GM18520 (cell line): ENCODE data around the gene RELN.

Experiments
- ATAC-seq: cut with Tn5 transposase; IDR thresholded peaks from one replicate; pipeline ENCODE4 v1.9.1; 2021; ENCODE audit not compliant: unreplicated experiment

Gene RELN

DNA sequence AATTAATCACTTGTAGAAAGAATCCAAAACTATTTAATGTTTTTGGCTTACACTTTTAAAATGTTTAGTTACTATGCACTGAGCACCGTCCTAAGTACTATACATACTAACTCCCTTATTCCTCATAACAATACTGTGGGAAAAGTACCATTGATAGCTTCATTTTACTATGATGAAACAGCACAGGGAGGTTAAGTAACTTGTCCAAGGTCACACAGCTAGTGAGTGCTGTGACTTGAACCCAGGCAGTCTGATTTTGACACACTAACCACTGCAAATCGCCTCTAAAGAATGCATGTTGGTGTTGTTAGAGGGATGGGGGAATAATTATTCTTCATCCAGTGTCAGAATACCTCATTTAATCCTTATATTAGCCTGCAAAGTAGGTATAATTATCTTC is 1.9 kb upstream of the RELN start:
- no peak for ATAC-seq

DNA sequence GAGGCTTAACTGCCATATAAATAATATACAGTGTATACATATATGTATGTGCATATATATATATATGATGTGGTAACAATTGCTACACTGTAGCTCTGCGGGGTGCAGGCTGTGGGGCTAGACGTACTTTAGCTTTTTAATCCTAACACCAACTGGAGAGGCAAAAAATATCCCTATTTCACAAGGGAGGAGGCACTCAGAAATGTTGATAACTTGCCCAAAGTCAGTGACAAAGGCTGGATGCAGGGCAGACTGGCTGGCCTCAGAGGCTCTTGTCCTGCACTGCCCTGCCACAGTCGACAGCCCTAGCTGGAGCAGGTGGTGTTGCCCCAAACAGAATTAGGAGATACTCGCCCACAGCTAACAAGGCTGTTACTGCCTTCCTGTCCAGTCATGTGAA is 1.5 kb upstream of the RELN start:
- ATAC-seq, result no peak

DNA sequence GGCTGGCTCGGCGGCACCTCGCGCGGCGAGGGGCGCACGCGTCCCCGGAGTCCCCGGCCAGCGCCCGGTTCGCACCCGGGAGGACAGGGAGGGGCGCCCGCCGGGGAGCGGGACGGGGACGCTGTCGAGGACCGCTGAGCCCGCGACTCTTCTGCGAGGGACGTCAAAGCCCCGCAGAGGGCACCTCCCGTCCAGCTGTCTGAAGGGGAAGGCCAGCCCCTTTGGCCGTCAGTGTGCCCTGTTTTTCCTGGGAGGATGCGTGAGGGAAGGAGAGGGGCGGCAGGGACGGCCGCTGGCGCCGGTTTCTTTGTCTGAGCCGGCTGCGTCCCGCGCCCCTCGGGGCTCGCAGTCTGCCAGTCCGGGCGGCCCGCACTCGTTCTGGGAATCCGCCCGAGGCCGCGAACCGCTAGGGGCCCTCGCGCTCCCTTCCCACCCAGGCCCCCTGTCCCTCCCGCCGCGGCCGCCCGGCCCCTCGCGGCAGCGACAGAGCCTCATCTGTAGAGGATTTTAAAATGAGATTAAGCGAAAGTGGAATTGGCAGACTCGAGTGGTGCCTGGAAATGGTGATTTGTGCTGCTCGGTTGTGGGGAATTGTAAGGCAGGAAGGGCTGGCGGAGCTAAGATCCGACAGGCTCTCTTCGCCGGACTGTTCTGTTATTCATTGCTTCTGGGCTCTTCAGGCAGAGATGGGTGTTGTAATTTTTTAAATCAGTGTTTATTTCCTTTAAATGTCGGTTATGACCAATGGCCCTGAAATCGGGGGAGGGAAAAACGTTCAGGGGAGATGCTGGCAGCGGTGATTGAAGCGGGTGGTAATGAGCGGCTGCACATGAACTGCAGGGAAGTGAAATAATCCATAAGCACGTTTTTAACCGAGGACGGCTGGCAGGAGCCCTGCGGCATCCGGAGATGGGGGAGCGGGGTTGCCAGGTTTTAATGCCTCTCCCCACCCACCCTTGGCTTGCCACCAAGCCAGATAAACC is 618 bp upstream of the RELN start:
- no peak for ATAC-seq

DNA sequence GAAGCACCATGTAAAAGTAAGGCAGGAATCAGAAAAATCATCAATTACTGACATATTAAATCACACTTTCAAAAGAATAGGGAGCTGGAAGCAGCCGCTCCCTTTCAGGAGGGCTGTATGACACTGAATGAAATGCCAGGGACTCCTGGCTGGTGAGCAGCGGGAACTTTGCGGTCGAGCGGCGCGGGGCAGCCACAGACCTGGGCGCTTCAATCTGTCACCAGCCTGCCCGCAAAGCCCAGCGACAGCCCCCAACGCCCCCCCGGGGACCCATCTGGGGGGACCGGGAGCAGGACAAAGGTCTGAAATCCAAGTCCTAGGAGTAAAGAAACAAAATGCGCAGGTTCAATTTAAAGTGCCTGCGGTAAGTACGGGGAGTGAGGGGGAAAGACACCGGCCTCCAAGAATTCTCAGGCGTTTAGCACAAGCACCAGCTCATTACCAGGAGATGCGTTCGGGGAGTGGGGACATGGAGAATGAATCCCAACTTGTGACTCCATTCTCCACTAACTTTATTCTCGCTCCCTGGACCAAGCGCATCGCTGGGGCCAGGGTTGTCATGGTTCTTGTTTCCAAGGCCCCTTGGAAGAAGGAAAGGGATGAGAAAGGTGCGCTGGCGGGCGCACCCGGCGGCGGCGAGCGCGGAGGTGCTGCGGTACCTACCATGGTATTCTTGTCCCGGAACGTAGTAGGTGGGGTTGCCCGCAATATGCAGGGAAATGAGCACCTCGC is 824 bp downstream of the RELN start:
- ATAC-seq, result no peak

DNA sequence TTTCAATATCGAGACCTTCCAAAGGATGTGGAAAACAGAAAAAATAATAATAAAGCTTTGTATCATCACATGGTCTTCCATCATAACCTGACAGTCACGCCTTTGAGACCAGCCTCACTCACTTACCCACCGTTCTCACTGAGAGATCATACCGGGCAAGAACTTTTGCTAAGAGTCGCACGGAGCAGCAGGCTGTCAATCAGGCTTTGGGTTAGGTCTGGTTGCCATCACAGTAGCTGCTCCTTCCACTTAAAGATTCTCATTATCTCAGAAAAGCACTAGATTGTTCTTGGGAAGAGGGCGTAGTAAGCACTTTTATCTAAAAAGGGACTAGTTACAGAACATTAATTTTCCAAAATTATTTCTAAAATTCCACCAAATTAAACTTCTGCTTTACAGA is 2.0 kb downstream of the RELN start:
- no peak for ATAC-seq

DNA sequence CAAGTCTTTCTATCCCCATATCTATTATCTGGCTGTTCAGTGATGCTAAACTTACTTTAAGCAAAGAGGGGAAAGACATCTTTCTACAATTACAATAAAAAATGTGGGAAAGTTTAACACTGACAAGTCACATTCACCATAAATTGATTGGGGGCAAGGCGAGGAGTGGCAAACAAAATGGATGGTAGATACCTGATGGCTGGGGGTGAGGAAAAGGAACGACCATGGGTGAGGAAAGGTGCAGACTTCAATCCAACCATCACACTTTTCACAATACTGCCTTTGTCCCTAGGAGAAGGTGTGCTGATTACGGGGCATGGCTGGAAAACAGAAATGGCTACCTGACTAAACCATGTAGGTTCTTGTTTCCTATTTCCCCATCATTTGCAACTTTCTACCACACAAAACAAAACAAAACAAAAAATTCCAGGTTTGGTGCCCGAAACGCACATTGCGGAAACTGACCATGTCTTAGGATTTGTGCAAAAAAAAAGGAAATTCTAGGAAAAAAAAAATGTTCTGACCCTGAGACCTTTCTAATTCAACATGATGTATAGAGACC is 3.8 kb downstream of the RELN start:
- ATAC-seq, result no peak

DNA sequence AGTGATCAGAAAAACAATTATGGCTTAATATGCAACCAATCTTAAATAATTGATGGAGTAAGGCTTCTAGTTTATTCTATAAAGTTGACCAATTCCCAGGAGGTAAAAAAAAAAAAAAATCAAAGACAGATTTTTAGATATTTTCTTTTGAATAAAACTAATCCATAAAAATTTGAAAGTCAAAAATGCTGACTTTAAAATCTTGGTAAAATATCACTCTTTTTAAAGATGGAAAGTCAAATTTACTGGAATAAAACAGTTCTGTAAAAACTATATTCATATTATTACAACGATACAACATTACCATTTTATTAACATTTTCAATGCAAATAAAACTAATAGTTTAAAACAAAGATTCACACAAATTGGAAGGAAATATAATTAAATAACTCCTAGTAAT is 5.4 kb downstream of the RELN start:
- ATAC-seq, result no peak

DNA sequence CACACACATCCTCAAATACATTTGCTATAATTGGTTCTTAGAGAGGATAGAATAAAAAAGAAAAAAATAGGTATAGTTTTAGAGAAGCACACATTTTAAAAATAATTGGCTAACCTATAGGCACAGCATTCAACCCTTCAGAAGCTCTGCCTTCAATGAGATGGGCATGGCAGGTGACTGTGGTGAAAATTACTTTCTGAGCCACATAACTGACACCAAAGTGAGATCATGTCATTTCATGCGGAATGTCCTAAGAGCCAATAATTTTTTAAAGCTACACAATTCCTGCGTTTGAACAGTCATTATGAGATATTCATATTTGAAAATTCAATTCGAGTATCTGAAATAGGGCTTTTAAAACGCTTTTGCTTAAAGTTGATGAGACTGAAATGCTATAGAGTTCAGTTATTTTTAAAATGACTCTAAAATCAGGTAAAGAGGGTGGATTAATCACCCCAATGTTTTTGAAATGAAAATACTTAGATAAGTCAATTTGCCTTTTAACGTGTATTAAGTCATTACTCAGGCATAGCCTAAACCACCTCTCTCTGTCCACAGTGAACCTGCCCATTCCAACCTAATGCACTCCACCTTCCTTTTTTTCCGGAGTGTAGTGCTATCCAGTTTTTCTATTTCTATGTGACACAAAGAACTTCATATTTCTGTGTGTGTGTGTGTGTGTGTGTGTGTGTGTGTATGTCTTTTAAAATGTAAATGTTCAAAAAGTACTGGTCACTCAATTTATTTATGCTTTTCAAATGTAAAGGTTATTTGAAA is 6.1 kb downstream of the RELN start:
- no peak for ATAC-seq

DNA sequence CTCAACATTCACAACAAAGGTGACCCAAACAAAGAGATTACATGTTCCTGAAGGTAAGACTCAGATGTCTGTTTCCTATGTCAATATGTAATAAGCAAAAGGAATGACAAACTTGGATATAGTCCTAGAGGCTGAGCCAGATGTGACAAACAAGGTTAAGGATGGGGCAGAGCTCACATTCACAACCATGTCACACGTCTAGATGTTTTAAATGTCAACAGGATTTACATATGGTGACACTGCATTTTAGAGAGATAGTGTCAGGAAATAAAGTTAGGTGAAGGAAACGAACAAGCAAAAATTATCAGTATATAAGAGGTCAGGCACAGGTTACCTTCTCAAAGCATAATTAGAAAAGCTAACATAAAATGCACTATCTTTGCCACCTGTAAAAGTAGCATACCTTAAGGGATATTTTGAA is 8.4 kb downstream of the RELN start:
- ATAC-seq, result no peak

DNA sequence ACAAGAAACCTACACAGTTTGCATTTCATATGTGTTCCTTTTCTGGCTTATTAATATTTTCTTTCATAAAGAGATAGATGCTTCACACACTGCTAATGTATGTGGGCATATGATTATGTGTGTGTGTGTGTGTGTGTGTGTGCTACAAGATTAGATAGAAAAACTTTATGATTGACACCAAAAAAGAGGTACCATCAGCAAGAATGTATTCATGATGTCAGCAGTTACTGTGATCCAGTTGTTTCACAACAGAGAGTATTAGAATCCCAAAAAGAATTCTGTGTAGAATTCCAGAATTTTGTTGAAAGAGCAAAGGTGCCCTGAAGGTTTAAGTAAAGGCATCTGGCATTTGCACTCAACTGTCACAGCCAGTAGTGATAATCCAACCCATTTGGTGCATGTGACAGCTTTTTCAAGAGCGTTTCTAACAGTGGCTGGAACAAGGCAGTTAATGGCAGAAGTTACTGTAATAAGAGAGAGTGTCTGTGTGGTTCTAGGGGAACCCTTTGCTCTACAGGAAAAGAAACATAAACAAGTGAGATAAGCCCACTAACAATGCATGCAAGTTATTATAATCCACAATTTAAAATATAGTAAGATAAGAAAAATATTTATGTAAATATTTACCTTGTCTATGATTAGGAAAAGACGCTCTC is 16.6 kb downstream of the RELN start:
- ATAC-seq, result no peak

DNA sequence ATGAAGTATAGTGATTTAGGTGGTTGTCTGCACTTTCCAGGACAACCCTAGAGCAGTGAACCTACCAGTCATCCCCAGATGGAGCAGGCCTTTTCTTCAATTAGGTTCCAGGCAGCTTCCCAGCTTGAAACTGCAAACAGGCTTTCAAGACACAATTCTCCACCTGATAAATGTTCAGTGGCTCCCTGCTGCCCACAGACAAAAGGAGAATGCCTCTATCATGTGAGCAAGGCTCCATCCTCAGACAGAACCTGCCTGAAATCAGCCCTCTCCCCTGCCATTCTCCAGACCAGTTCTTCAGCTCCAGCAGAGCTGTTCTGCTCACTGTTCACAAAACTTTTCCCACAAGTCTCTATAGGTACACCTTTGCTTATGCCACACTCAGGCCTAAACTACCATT is 22.1 kb downstream of the RELN start:
- ATAC-seq, result no peak

DNA sequence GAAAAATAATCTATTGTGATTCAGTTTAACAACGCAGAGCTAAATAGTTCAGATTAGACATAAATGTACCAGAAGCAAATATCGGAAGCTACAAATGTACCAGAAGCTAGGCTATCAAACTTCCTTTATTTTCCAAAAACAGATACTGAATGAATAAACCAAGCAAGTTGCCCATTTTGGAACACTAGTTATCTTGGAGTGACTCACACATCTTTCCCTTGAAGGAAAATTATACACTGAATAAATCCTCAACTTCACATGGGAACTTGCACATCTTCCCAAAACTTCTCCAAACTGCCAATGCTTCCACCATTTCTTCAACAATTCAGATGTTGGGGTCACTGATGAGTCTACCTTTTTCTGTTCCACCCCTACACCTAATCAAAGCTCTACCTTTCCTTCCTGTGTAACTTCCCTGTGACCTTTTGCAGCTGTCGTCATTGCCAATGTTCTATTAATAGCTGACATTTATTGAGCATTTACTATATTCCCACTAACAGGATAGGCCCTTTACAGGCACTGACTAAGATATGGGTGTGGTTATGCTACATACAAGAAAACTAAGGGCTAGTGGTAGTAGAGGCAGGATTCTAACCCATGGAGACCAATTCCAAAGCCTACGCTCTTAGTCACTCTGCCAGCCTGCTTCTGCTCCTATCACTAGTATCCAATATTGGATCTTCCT is 22.7 kb downstream of the RELN start:
- no peak for ATAC-seq

DNA sequence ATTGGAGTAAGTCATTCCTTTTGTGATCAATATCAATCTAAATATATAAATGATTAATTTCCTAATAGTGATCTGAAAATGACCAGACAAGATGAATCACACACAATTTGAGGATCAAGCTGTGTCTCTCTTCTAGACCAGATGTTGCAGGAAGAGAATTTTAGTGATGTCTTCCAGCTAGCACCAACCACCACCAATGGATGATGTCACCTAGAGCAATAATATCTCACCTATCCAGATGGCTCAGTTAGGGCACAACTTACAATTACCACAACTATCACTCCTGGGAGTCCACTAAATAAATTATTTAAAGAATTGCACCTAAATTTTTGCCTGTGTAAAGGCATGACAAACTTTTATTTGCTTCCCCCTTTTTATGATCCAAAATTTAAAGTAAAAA is 25.2 kb downstream of the RELN start:
- ATAC-seq, result no peak

DNA sequence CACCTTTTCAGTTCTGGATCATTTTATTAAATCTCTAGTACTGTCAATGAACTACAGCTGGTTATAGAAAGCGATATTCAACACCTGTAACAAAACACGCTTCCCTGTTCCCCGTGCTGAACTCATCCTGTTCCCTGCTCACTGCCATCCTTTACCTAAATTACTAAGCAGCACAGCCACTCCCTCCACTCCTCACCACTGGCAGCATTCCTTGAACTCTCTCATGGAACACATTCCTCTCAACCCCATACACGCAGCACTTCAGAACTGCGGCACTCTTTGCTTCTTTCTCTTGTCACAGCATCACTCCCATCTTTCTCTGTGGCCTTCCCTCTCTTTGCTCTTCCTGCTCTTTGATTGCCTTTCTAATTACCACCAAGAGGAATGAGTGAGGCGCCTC is 27.4 kb downstream of the RELN start:
- ATAC-seq, result no peak

DNA sequence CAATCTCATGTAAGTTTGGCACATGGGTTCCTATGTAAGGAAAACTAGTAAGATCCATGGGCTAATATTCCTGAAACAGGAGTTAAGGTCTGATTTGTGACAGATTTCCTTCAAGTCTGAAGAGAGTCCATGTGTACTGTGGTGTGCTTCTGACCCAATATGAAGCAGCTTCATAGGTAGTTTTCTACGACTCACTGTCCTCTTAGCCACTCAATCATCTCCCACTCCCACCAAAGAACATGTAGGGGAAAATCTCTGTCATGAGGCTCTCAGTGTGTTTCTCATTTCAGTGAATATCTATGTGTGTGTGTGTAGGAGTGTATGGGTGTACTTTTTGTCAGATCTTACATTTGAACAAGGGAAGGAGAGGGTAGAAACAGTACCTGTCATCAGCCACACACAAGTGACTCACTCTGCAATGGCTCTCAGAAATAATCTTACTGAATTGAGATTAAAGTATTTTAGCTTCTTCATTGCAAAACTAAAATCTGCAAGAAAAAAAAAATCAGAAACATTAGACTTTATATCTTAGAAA is 31.1 kb downstream of the RELN start:
- no peak for ATAC-seq

DNA sequence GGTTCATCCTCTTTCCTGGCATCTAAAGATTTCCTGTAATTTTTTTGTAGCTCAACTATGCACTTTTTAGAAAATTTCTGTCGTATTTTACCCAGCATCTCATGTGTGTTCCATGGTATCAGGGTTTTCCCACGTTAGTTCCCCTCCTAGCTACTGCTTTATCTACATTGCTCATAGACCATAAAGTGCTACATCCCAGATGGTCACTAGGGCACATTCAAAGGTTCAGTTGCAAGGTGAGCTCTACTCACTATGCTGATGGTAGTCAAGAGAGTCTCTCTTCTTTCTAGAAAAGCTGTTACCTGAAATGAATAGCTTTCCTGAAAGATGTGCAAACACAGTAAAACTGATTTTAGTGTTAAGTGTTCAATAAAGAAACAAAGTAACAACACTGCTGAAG is 33.5 kb downstream of the RELN start:
- no peak for ATAC-seq

DNA sequence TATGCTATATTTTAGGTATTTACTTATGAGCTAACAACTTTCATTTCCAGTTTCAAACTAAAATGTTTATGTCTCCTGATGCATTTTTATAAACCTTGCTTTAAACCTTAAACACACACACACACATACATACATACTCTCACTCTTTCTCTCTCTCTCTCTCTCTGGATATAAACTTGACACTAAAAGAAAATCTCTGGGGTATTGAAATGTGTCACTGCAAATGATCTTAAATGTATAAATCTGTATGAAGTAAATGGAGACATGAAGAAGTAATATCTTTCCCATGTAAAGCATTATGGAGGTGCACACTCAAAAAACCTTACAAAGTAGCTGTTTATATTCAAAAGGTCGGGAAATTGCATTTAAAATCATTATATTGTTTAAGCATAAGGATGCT is 37.0 kb downstream of the RELN start:
- ATAC-seq, result no peak

DNA sequence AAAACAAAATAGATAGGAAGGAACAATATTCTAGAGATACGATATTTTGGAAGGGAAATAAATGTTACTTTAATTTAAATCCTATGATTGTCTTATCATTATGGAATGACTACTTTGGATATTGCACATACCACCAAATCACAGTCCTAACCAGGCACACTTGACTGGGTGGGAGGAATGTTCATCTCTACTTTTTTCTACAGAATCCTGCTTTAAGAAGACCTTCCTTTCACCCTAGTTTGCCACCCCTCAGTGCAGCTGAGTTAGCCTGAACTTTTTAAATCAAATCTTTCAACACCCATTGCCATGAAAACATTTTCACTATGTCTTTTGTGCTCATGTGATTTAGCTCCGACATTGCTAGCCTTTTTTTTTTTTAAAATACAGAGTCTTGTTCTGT is 38.1 kb downstream of the RELN start:
- ATAC-seq, result no peak

DNA sequence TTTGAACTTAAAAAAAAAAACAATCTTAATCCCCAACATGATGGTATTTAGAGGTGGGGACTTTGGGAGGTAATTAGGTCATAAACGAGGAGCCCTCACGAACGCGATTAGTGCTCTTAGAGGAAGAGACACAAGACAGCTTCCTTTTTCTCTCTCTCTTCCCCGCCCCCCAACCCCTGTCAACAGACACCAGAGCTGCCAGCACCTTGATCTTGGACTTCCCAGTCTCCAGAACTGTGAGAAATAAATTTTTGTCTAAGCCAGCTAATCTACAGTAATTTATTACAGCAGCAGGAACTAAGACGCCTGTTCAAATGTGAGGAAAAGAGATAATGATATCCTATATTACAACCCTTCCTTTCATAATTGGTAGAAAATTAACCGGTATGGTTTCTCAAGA is 40.1 kb downstream of the RELN start:
- no peak for ATAC-seq
